ENCODE measurements around the gene GGT5.
"Not testable (repeated sequence)": the region's sequence is repeated elsewhere in the genome, so short reads cannot be mapped to it uniquely, and the experiment has no call there.

Gene GGT5

GRCh38 chr22:24285245-24285644, 40.4 kb upstream of the GGT5 start:
- DNase-seq (ENCODE audit: low read depth), result no peak
- TF ChIP-seq, protein P1, sequence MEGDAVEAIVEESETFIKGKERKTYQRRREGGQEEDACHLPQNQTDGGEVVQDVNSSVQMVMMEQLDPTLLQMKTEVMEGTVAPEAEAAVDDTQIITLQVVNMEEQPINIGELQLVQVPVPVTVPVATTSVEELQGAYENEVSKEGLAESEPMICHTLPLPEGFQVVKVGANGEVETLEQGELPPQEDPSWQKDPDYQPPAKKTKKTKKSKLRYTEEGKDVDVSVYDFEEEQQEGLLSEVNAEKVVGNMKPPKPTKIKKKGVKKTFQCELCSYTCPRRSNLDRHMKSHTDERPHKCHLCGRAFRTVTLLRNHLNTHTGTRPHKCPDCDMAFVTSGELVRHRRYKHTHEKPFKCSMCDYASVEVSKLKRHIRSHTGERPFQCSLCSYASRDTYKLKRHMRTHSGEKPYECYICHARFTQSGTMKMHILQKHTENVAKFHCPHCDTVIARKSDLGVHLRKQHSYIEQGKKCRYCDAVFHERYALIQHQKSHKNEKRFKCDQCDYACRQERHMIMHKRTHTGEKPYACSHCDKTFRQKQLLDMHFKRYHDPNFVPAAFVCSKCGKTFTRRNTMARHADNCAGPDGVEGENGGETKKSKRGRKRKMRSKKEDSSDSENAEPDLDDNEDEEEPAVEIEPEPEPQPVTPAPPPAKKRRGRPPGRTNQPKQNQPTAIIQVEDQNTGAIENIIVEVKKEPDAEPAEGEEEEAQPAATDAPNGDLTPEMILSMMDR (IDR thresholded peaks at IDR 0.05; ENCODE audit: insufficient read depth, low read depth, low read length, missing control alignments), result no peak
- H3K4me3 ChIP-seq (ENCODE audit: low read length), result no peak overlapping the region

- TF ChIP-seq, protein P1 (IDR thresholded peaks at IDR 0.05; ENCODE audit: insufficient read depth, low read depth, low read length, missing control alignments), result no peak
- peak; percentile 59 for DNase-seq (ENCODE audit: low read depth)
- no peak overlapping the region for H3K4me3 ChIP-seq (ENCODE audit: low read length)
Measured at GRCh38 chr22:24284747-24285203, 39.9 kb upstream of the GGT5 start.

- no peak overlapping the region for H3K4me3 ChIP-seq (ENCODE audit: low read length)
- peak; percentile 81 for DNase-seq (ENCODE audit: low read depth)
- TF ChIP-seq, protein P1 (IDR thresholded peaks at IDR 0.05; ENCODE audit: insufficient read depth, low read depth, low read length, missing control alignments), result no peak
Measured at GRCh38 chr22:24282401-24282800, 37.5 kb upstream of the GGT5 start.

DNA sequence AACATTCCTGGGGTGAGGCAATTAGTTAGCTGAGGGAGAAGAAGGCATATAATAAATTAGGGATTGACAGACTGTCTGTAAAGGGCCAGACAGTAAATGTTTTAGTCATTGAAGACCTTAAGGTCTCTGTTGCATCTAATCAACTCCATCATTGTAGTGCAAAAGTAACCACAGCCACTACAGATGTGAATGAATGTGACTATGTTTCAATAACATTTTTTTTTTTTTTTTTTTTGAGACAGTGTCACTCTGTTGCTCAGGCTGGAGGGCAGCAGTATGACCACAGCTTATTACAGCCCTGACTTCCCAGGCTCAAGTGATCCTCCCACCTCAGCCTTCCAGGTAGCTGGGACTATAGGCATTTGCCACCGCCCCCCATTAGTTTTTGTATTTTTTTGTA, 35.5 kb upstream of the GGT5 start:
- DNase-seq (ENCODE audit: low read depth); H3K4me3 ChIP-seq (ENCODE audit: low read length): not testable (repeated sequence)

- H3K4me3 ChIP-seq (ENCODE audit: low read length); DNase-seq (ENCODE audit: low read depth): not testable (repeated sequence)
- TF ChIP-seq, protein P1 (IDR thresholded peaks at IDR 0.05; ENCODE audit: insufficient read depth, low read depth, low read length, missing control alignments), result peak; percentile 9
Measured at GRCh38 chr22:24274696-24275405, 30.0 kb upstream of the GGT5 start.

- H3K4me3 ChIP-seq (ENCODE audit: low read length); DNase-seq (ENCODE audit: low read depth): not testable (repeated sequence)
Measured at GRCh38 chr22:24273906-24274305, 29.0 kb upstream of the GGT5 start.

GRCh38 chr22:24273031-24273430, 28.1 kb upstream of the GGT5 start:
- DNase-seq (ENCODE audit: low read depth); H3K4me3 ChIP-seq (ENCODE audit: low read length): not testable (repeated sequence)

DNA sequence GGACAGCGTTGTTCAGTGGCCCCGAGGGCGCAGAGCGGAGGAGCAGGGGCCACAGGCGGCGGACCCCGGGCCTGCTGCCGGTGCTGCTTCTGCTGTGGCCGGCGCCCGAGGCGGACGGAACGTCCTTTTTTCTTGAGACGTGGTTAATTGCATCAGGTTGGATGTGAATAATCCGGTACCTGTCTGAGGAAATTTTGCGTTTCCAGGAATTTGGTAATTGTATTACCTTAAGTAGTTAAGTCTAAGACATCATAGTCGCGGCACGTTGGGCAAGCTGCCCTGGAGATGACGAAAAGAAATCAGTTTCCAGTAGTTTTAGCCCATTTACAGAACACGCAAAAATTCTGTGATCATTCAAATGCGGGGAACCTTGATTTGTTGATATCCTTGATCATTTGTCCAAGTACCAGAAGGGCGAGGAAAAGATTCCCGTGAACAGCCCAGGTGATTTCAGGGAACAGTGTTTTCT, 26.5 kb upstream of the GGT5 start:
- peak; percentile 54 for DNase-seq (ENCODE audit: low read depth)
- TF ChIP-seq, protein P1 (IDR thresholded peaks at IDR 0.05; ENCODE audit: insufficient read depth, low read depth, low read length, missing control alignments), result no peak
- H3K4me3 ChIP-seq (ENCODE audit: low read length), result peak overlapping the region; percentile 93

Data from epithelial cell of esophagus (primary cell).